GM12801 (cell line): ENCODE data around the gene GSTP1.

Source experiments
- CTCF ChIP-seq: IDR thresholded peaks from one replicate; pipeline ENCODE4 v1.5.1; 2011; ENCODE audit warnings: control low read depth; ENCODE audit not compliant: insufficient read length; ENCODE audit errors: extremely low read depth

GSTP1 gene

GRCh38 chr11:67556244-67556643 is 27.4 kb upstream of the GSTP1 start:
- no peak for TF ChIP-seq CTCF

DNA sequence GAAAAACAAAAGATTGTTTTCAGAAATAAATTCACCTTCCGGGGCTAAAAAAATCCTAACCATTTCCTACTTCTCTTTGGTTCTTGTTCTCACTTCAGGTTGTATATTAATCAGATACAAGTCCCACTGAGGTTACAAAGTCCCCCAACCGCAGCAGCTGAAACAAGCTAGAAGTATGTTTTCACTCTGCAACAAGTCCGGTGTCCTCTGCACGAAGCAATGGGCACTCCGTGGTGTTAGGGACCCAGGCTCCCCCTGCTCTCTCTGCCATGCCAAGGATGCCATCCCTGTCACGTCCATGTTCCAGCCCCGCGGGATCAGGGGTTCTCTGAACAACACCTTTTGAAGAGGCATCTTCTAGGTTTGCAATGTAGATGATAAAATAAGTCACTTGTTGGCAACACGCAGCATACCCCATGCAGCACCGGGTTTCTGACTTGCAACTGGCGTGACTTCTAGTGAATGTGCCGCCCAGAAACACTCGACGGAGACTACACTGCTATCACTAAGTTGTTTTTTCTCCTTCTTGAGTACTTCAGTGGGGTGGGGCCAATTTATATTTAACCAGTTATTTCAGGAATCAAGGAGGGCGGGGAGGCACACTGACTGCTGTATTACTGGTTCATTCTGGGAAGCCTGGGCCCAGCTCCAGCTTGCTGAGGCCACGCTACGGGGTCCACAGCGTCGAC is 25.4 kb upstream of the GSTP1 start:
- TF ChIP-seq CTCF, result no peak

DNA sequence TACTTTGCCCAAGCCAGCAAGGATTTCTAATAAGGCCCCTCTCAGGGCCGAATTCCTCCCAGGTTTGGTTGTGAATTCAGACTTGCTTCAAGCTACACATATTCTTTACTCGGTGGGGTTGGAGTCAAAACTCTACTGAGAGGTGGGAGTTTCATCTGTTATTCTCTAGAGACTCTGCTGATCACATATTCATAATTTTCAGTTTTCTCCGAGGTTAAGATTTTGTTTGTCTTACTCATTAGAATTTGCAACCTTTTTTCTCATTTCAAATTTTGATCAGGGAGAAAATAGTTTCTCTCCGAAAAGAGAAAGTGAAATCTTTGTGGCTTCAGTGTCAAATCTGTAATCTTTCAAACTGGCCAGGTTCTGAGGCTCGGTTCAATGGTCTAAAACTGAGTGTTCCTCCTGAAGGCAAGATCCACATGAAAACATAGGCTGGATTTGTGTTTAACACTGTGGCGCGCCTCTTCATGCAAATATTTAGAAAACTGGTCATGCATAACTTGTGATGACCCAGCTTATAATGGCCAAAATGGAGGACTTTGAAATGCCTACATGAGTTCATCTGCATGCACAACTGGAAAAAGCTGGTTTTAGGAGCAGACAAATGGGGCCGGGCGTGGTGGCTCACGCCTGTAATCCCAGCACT is 21.5 kb upstream of the GSTP1 start:
- TF ChIP-seq CTCF, result no peak

DNA sequence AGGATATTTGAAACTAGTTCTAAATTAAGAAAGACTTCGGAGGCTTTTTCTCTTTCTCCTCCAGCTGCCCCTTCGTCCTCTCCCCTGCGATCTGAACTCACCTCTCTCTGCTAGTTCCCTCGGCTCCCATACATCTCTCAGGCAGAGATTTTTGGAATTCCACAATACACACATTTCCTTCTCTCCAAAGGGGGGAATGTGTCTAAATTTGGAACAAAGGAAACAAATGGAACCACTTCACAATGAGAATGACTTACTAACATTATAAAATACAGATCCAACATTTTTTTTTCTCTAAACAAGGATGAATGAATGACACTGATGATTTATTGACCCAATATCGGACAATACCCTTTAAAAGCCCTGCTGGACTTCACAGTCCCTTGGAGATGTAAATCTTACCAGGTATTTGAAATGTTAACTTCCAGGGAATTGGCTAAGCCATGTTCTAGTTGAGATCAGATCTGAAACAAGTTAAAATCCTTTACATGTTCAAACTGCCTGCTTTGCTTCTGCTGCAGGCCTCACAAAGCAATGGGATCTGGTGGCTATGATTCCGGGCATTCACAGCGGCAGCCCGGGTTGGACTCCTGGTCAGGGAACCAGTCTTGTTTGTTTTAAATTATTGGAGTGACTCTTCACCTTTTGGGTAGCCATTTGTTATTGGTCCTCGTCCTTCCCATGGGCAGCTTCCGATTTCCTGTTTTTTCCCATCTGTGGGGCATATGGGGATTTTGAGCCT is 20.5 kb upstream of the GSTP1 start:
- TF ChIP-seq CTCF, result no peak

DNA sequence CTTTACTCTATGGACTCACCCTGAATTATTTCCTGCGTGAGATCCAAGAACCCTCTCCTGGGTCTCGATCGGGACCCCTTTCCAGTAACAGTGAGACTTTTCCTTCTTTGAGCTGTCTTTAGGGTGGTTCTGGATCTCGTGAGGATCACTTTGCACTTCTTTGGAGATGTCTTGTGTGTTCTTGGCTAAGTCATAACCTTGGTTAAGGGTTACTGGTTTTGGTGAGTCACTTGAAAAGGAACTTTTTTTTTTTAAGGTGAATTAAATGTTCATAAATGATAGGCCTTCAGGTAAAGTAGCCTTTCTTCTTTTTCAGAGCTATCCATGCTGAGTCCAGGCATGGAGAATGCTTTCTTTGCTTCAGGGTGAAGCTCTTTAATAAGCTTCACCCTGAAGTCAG is 19.4 kb upstream of the GSTP1 start:
- TF ChIP-seq CTCF, result no peak

DNA sequence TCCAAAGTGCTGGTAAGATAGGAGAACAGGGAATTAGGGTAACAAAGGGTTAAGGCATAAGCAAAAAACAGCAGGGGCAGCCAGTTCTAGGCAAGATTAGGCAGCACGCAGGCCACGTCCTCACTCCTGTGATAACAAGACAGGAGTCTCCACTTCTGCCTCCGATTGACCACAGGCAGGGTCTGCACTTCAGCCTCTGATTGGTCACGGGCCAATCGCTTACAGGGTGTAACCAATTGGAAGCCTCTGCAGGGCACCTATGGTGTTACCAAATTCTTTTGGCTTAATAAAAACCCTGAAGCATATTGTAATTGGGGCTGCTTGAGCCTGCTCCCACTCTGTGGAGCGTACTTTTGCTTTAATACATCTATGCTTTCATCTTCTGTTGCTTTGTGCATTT is 12.2 kb upstream of the GSTP1 start:
- TF ChIP-seq CTCF, result no peak

GRCh38 chr11:67572305-67572704 is 11.3 kb upstream of the GSTP1 start:
- no peak for TF ChIP-seq CTCF
